HepG2 (cell line): ENCODE results near the gene MRM2. TPM values are rescaled to one million over a fixed set of nuclear protein-coding genes. Genes with fewer than 3 reads are reported as not detected.
A peak's percentile ranks its signal among the peaks of the same experiment; 100 is the strongest.

ENCODE experiments used
- EHMT2 ChIP-seq: fragments of 200-600 bp; sonication (generic); IDR thresholded peaks from 2 replicates; pipeline ENCODE4 v1.7.0; 2017; ENCODE audit warnings: antibody characterized with exemption, low read depth, low read length, borderline replicate concordance
- HMG20B ChIP-seq: conservative IDR thresholded peaks from 2 replicates; pipeline ENCODE4 v1.6.1; 2016; ENCODE audit warnings: missing genetic modification reagents, missing compliant biosample characterization
- MAF1 ChIP-seq: sonication (generic); formaldehyde crosslinking; IDR thresholded peaks from 2 replicates; pipeline ENCODE4 v1.5.0; 2020; ENCODE audit warnings: missing genetic modification reagents, borderline replicate concordance
- MXI1 ChIP-seq: IDR thresholded peaks from 3 replicates; pipeline ENCODE4 v1.6.1; 2012; ENCODE audit warnings: low read depth, low read length, inconsistent platforms, borderline replicate concordance
- PHF20 ChIP-seq: sonication (generic); formaldehyde crosslinking; IDR thresholded peaks from 2 replicates; pipeline ENCODE4 v1.5.0; 2020; ENCODE audit warnings: mild to moderate bottlenecking, missing genetic modification reagents
- RBAK ChIP-seq: sonication (generic); formaldehyde crosslinking; IDR thresholded peaks from 2 replicates; pipeline ENCODE4 v1.5.1; 2020; ENCODE audit warnings: mild to moderate bottlenecking, missing genetic modification reagents
- SAFB2 ChIP-seq: sonication (generic); formaldehyde crosslinking; IDR thresholded peaks from 2 replicates; pipeline ENCODE4 v1.5.1; 2020; ENCODE audit warnings: missing genetic modification reagents, low read depth, mild to moderate bottlenecking, borderline replicate concordance
- SP2 ChIP-seq: sonication (generic); formaldehyde crosslinking; IDR thresholded peaks from 2 replicates; pipeline ENCODE4 v1.5.1; 2020; ENCODE audit warnings: mild to moderate bottlenecking, missing genetic modification reagents
- ZNF883 ChIP-seq: sonication (generic); formaldehyde crosslinking; IDR thresholded peaks from 2 replicates; pipeline ENCODE4 v1.5.1; 2020; ENCODE audit warnings: mild to moderate bottlenecking, missing genetic modification reagents; ENCODE audit errors: not compliant biosample characterization
- polyA plus RNA-seq, 8 experiments: library from polyadenylated mRNA; depleted of rRNA in 3 of 8; stranded (reverse) in 7 of 8; unstranded in 1 of 8; fragments of >200 nt; fragmentation: Illumina TruSeq in 4 of 8; extraction: Trizol in 4 of 8; gene quantifications; 2 replicates each; pipeline versions ENCODE4 v1.2.1 to v1.2.3, GENCODE V29; 2011 to 2016; ENCODE audit warnings: low read depth in 4 of 8, missing spikeins in 1 of 8, mixed read lengths in 1 of 8; ENCODE audit not compliant: insufficient read depth in 1 of 8
- total RNA-seq, 5 experiments: library from RNA; depleted of rRNA; stranded (reverse); fragments of >200 nt; fragmentation: Illumina TruSeq; extraction: Trizol; gene quantifications; 2 replicates each; pipeline ENCODE4 v1.2.3, GENCODE V29; 2016; ENCODE audit warnings: low read depth in 1 of 5
- TF ChIP-seq, protein P1 (sequence below): sonication (generic); formaldehyde crosslinking; IDR thresholded peaks from 2 replicates; pipeline ENCODE4 v1.5.1; 2020; ENCODE audit warnings: mild to moderate bottlenecking, moderate library complexity, missing genetic modification reagents
- TF ChIP-seq, protein P2 (sequence below): sonication (generic); formaldehyde crosslinking; IDR thresholded peaks from 2 replicates; pipeline ENCODE4 v1.4.0; 2020; ENCODE audit warnings: missing genetic modification reagents
- TF ChIP-seq, protein P3 (sequence below), 2 experiments: fragments of 450-650 bp in 1 of 2; sonication (generic) in 1 of 2; formaldehyde crosslinking; IDR thresholded peaks; 2 replicates each; pipeline versions ENCODE4 v1.5.0 to v1.8.0; 2020 to 2022; ENCODE audit warnings: mild to moderate bottlenecking in 1 of 2, missing genetic modification reagents in 1 of 2
- TF ChIP-seq, protein P4 (sequence below): fragments of 450-650 bp; IDR thresholded peaks from 2 replicates; pipeline ENCODE4 v1.6.1; 2016
- TF ChIP-seq, protein P5 (sequence below): sonication (generic); formaldehyde crosslinking; IDR thresholded peaks from 2 replicates; pipeline ENCODE4 v1.8.0; 2022; ENCODE audit warnings: mild to moderate bottlenecking, missing genetic modification reagents, borderline replicate concordance
- TF ChIP-seq, protein P6 (sequence below): sonication (generic); formaldehyde crosslinking; IDR thresholded peaks from 2 replicates; pipeline ENCODE4; 2020; ENCODE audit warnings: missing genetic modification reagents, mild to moderate bottlenecking, borderline replicate concordance

The MRM2 gene
- total and polyA plus RNA-seq, 2 of the 13 experiments (the other 11 are each of a cell fraction or from before 2014, with no cell fraction given), result 13.2 to 34.2 TPM

DNA sequence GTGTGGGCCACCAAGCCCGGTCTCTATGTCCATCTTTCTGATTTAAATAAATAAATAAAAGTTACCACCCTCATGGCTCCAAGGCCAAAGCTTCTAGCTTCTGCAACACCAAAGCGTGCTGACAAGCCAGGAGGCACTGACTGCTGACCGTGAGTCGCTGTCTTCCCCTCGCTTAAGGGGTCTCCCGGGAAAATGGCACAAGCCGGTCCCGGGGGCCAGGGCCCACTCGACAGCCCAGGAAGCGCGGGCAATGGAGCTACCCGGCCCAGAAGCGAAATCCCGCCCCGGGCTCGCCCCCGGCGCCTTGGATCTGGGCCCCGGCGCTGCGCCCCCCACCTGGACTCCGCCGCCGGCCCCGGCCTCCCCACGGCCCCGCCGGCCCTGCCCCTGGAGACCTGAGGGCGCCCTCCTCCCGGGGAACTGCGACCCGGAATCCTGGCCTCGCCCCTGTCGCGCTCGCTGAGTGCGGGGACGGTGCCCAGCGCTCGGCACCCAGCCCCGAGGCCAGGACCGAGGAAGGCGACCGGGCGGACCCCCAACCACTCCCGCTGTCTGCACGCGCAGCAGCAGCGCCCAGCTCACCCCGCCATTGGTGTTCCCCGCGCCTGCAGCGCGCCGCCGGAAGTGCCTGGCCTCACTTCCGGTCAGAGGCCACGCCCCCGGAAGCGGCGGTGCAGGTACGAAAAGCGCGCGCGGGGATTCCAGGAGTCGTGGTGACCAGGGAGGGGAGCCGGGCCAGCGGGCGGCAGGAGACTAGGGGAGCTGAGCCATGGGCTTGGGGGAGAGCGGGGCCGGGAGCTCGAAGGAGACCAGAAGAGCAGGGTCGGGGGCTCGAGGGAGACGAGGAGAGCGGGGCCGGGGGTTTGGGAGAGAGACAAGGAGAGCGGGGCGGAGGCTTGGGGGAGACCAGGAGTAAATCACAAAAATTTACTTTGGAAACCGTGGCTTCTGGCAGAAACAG is at the start of gene MRM2, which contains the start of gene NUDT1 (continued):
- TF ChIP-seq, protein P1, sequence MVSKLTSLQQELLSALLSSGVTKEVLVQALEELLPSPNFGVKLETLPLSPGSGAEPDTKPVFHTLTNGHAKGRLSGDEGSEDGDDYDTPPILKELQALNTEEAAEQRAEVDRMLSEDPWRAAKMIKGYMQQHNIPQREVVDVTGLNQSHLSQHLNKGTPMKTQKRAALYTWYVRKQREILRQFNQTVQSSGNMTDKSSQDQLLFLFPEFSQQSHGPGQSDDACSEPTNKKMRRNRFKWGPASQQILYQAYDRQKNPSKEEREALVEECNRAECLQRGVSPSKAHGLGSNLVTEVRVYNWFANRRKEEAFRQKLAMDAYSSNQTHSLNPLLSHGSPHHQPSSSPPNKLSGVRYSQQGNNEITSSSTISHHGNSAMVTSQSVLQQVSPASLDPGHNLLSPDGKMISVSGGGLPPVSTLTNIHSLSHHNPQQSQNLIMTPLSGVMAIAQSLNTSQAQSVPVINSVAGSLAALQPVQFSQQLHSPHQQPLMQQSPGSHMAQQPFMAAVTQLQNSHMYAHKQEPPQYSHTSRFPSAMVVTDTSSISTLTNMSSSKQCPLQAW (CRISPR knock-in tag), result peak; percentile 94
- peak; percentile 93 for TF ChIP-seq PHF20
- TF ChIP-seq, protein P2, sequence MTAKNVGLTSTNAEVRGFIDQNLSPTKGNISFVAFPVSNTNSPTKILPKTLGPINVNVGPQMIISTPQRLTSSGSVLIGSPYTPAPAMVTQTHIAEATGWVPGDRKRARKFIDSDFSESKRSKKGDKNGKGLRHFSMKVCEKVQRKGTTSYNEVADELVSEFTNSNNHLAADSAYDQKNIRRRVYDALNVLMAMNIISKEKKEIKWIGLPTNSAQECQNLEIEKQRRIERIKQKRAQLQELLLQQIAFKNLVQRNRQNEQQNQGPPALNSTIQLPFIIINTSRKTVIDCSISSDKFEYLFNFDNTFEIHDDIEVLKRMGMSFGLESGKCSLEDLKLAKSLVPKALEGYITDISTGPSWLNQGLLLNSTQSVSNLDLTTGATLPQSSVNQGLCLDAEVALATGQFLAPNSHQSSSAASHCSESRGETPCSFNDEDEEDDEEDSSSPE, result peak; percentile 99
- TF ChIP-seq, protein P3, sequence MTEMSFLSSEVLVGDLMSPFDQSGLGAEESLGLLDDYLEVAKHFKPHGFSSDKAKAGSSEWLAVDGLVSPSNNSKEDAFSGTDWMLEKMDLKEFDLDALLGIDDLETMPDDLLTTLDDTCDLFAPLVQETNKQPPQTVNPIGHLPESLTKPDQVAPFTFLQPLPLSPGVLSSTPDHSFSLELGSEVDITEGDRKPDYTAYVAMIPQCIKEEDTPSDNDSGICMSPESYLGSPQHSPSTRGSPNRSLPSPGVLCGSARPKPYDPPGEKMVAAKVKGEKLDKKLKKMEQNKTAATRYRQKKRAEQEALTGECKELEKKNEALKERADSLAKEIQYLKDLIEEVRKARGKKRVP (CRISPR knock-in tag; IDR thresholded peaks at IDR 0.05), result 0 out of 4 replicates have a peak, but pooled peaks of 1 of the 2 experiments have one; percentile 74
- TF ChIP-seq RBAK (CRISPR knock-in tag), result no peak
- TF ChIP-seq SAFB2 (CRISPR knock-in tag), result peak; percentile 33; the same call in 1 of the 2 replicates
- peak; percentile 97; the same call in 2 of the 3 replicates for TF ChIP-seq MXI1
- peak; percentile 76 for TF ChIP-seq ZNF883
- peak; percentile 75 for TF ChIP-seq SP2 (CRISPR knock-in tag)
- TF ChIP-seq, protein P4, sequence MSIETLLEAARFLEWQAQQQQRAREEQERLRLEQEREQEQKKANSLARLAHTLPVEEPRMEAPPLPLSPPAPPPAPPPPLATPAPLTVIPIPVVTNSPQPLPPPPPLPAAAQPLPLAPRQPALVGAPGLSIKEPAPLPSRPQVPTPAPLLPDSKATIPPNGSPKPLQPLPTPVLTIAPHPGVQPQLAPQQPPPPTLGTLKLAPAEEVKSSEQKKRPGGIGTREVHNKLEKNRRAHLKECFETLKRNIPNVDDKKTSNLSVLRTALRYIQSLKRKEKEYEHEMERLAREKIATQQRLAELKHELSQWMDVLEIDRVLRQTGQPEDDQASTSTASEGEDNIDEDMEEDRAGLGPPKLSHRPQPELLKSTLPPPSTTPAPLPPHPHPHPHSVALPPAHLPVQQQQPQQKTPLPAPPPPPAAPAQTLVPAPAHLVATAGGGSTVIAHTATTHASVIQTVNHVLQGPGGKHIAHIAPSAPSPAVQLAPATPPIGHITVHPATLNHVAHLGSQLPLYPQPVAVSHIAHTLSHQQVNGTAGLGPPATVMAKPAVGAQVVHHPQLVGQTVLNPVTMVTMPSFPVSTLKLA, result peak; percentile 64
- TF ChIP-seq, protein P5, sequence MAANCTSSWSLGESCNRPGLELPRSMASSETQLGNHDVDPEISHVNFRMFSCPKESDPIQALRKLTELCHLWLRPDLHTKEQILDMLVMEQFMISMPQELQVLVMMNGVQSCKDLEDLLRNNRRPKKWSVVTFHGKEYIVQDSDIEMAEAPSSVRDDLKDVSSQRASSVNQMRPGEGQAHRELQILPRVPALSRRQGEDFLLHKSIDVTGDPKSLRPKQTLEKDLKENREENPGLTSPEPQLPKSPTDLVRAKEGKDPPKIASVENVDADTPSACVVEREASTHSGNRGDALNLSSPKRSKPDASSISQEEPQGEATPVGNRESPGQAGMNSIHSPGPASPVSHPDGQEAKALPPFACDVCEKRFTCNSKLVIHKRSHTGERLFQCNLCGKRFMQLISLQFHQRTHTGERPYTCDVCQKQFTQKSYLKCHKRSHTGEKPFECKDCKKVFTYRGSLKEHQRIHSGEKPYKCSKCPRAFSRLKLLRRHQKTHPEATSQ (CRISPR knock-in tag), result peak; percentile 59; the same call in 1 of the 2 replicates
- TF ChIP-seq, protein P6, sequence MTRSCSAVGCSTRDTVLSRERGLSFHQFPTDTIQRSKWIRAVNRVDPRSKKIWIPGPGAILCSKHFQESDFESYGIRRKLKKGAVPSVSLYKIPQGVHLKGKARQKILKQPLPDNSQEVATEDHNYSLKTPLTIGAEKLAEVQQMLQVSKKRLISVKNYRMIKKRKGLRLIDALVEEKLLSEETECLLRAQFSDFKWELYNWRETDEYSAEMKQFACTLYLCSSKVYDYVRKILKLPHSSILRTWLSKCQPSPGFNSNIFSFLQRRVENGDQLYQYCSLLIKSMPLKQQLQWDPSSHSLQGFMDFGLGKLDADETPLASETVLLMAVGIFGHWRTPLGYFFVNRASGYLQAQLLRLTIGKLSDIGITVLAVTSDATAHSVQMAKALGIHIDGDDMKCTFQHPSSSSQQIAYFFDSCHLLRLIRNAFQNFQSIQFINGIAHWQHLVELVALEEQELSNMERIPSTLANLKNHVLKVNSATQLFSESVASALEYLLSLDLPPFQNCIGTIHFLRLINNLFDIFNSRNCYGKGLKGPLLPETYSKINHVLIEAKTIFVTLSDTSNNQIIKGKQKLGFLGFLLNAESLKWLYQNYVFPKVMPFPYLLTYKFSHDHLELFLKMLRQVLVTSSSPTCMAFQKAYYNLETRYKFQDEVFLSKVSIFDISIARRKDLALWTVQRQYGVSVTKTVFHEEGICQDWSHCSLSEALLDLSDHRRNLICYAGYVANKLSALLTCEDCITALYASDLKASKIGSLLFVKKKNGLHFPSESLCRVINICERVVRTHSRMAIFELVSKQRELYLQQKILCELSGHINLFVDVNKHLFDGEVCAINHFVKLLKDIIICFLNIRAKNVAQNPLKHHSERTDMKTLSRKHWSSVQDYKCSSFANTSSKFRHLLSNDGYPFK (CRISPR knock-in tag), result peak; percentile 81; the same call in 1 of the 2 replicates
- TF ChIP-seq EHMT2, result no peak
- peak; percentile 67; the same call in 1 of the 2 replicates for TF ChIP-seq MAF1
- TF ChIP-seq HMG20B (CRISPR knock-in tag), result no peak
